ENCODE measurements around the gene MRPS11. TPM values are rescaled to one million over a fixed set of nuclear protein-coding genes. Genes with fewer than 3 reads are reported as not detected.

The MRPS11 gene
- total RNA-seq, 2 donors from 2014 or later = 66.6 to 66.9 TPM

- Mint-ChIP-seq H3K27me3 (ENCODE audit: low read depth) (no peaks in the 10 kb centered on the region), H3K9me3 (no peaks in the 10 kb centered on the region), H3K36me3 (ENCODE audit: insufficient read depth in 2 of 2) (no peaks in the 10 kb centered on the region), H3K27ac (no peak overlapping the region), H3K4me3 (no peak overlapping the region), H3K4me1 (ENCODE audit: low read depth) (no peaks in the 10 kb centered on the region)
- ATAC-seq (replicated peaks in 1 of 2) = no peak
- no peak for DNase-seq
These were observed 19.8 kb downstream of the MRPS11 start for GRCh38 chr15:88487178-88487795.

GRCh38 chr15:88487796-88488523, 20.5 kb downstream of the MRPS11 start:
- no peaks in the 10 kb centered on the region for H3K9me3 Mint-ChIP-seq
- ATAC-seq (replicated peaks in 1 of 2) = no peak
- no peak for DNase-seq
- H3K4me1 Mint-ChIP-seq (ENCODE audit: low read depth) = no peaks in the 10 kb centered on the region
- no peak overlapping the region for H3K4me3 Mint-ChIP-seq
- no peak overlapping the region for H3K27ac Mint-ChIP-seq
- no peaks in the 10 kb centered on the region for H3K27me3 Mint-ChIP-seq (ENCODE audit: low read depth)
- no peaks in the 10 kb centered on the region for H3K36me3 Mint-ChIP-seq (ENCODE audit: insufficient read depth in 2 of 2)

GRCh38 chr15:88489321-88489720, 21.8 kb downstream of the MRPS11 start:
- H3K27ac Mint-ChIP-seq = no peak overlapping the region
- H3K4me3 Mint-ChIP-seq = no peak overlapping the region

GRCh38 chr15:88490036-88490435, 22.5 kb downstream of the MRPS11 start:
- Mint-ChIP-seq H3K4me1 (ENCODE audit: low read depth) (no peaks in the 10 kb centered on the region), H3K9me3 (no peaks in the 10 kb centered on the region), H3K27me3 (ENCODE audit: low read depth) (no peaks in the 10 kb centered on the region), H3K27ac (no peak overlapping the region), H3K36me3 (ENCODE audit: insufficient read depth in 2 of 2) (no peaks in the 10 kb centered on the region), H3K4me3 (no peak overlapping the region)
- ATAC-seq (replicated peaks in 1 of 2) = no peak
- DNase-seq = no peak

More at GRCh38 chr15:88489321-88489720, 21.8 kb downstream of the MRPS11 start:
- H3K4me1 Mint-ChIP-seq (ENCODE audit: low read depth) = no peaks in the 10 kb centered on the region
- ATAC-seq (replicated peaks in 1 of 2) = no peak
- H3K27me3 Mint-ChIP-seq (ENCODE audit: low read depth) = no peaks in the 10 kb centered on the region
- H3K36me3 Mint-ChIP-seq (ENCODE audit: insufficient read depth in 2 of 2) = no peaks in the 10 kb centered on the region
- no peak for DNase-seq
- no peaks in the 10 kb centered on the region for H3K9me3 Mint-ChIP-seq

- no peaks in the 10 kb centered on the region for H3K27me3 Mint-ChIP-seq (ENCODE audit: low read depth)
- no peak for ATAC-seq (replicated peaks in 1 of 2)
These were observed 23.6 kb downstream of the MRPS11 start for GRCh38 chr15:88491158-88491557.

GRCh38 chr15:88493844-88494243, 26.3 kb downstream of the MRPS11 start:
- Mint-ChIP-seq H3K27ac (no peak overlapping the region), H3K9me3 (no peaks in the 10 kb centered on the region), H3K4me1 (ENCODE audit: low read depth) (no peaks in the 10 kb centered on the region), H3K36me3 (ENCODE audit: insufficient read depth in 2 of 2) (no peaks in the 10 kb centered on the region), H3K27me3 (ENCODE audit: low read depth) (no peaks in the 10 kb centered on the region), H3K4me3 (no peak overlapping the region)
- ATAC-seq (replicated peaks in 1 of 2) (no peak), DNase-seq (no peak)

More at GRCh38 chr15:88491158-88491557, 23.6 kb downstream of the MRPS11 start:
- no peaks in the 10 kb centered on the region for H3K9me3 Mint-ChIP-seq
- H3K4me1 Mint-ChIP-seq (ENCODE audit: low read depth) = no peaks in the 10 kb centered on the region
- no peaks in the 10 kb centered on the region for H3K36me3 Mint-ChIP-seq (ENCODE audit: insufficient read depth in 2 of 2)
- H3K4me3 Mint-ChIP-seq = no peak overlapping the region
- H3K27ac Mint-ChIP-seq = no peak overlapping the region
- no peak for DNase-seq

GRCh38 chr15:88497109-88497765, 29.7 kb downstream of the MRPS11 start:
- ATAC-seq (replicated peaks in 1 of 2) (no peak), DNase-seq (no peak)
- no peaks in the 10 kb centered on the region for H3K9me3 Mint-ChIP-seq
- H3K36me3 Mint-ChIP-seq (ENCODE audit: insufficient read depth in 2 of 2) = no peaks in the 10 kb centered on the region
- H3K27me3 Mint-ChIP-seq (ENCODE audit: low read depth) = no peaks in the 10 kb centered on the region
- no peaks in the 10 kb centered on the region for H3K4me1 Mint-ChIP-seq (ENCODE audit: low read depth)
- H3K27ac Mint-ChIP-seq = no peak overlapping the region
- no peak overlapping the region for H3K4me3 Mint-ChIP-seq

GRCh38 chr15:88498996-88499395, 31.5 kb downstream of the MRPS11 start:
- ATAC-seq (replicated peaks in 1 of 2) (no peak), DNase-seq (no peak)
- H3K9me3 Mint-ChIP-seq = no peaks in the 10 kb centered on the region
- no peak overlapping the region for H3K4me3 Mint-ChIP-seq
- H3K4me1 Mint-ChIP-seq (ENCODE audit: low read depth) = no peaks in the 10 kb centered on the region
- H3K27ac Mint-ChIP-seq = no peak overlapping the region
- H3K27me3 Mint-ChIP-seq (ENCODE audit: low read depth) = no peaks in the 10 kb centered on the region
- H3K36me3 Mint-ChIP-seq (ENCODE audit: insufficient read depth in 2 of 2) = no peaks in the 10 kb centered on the region

GRCh38 chr15:88504445-88504844, 36.9 kb downstream of the MRPS11 start:
- Mint-ChIP-seq H3K9me3 (no peaks in the 10 kb centered on the region), H3K36me3 (ENCODE audit: insufficient read depth in 2 of 2) (peaks cover 0 to 4% of the 10 kb centered on the region in 2 donors)

GRCh38 chr15:88505721-88506120, 38.2 kb downstream of the MRPS11 start:
- ATAC-seq (replicated peaks in 1 of 2) (no peak), DNase-seq (no peak)
- no peaks in the 10 kb centered on the region for H3K27me3 Mint-ChIP-seq (ENCODE audit: low read depth)
- H3K4me3 Mint-ChIP-seq = no peak overlapping the region
- H3K27ac Mint-ChIP-seq = no peak overlapping the region
- peaks cover 7% of the 10 kb centered on the region for H3K4me1 Mint-ChIP-seq (ENCODE audit: low read depth)
- H3K36me3 Mint-ChIP-seq (ENCODE audit: insufficient read depth in 2 of 2) = peaks cover 0 to 4% of the 10 kb centered on the region in 2 donors
- no peaks in the 10 kb centered on the region for H3K9me3 Mint-ChIP-seq

More at GRCh38 chr15:88504445-88504844, 36.9 kb downstream of the MRPS11 start:
- ATAC-seq (replicated peaks in 1 of 2) = no peak
- no peaks in the 10 kb centered on the region for H3K27me3 Mint-ChIP-seq (ENCODE audit: low read depth)
- DNase-seq = no peak
- H3K4me1 Mint-ChIP-seq (ENCODE audit: low read depth) = no peaks in the 10 kb centered on the region
- no peak overlapping the region for H3K27ac Mint-ChIP-seq
- H3K4me3 Mint-ChIP-seq = no peak overlapping the region

- no peaks in the 10 kb centered on the region for H3K27me3 Mint-ChIP-seq (ENCODE audit: low read depth)
- DNase-seq (no peak), ATAC-seq (replicated peaks in 1 of 2) (no peak)
- H3K9me3 Mint-ChIP-seq = no peaks in the 10 kb centered on the region
- H3K27ac Mint-ChIP-seq = no peak overlapping the region
- peaks cover 7% of the 10 kb centered on the region for H3K4me1 Mint-ChIP-seq (ENCODE audit: low read depth)
- H3K4me3 Mint-ChIP-seq = no peak overlapping the region
- H3K36me3 Mint-ChIP-seq (ENCODE audit: insufficient read depth in 2 of 2) = peaks cover 0 to 4% of the 10 kb centered on the region in 2 donors
These were observed 39.1 kb downstream of the MRPS11 start for GRCh38 chr15:88506628-88507027.

GRCh38 chr15:88509321-88509720, 41.8 kb downstream of the MRPS11 start:
- ATAC-seq (replicated peaks in 1 of 2) (no peak), DNase-seq (no peak)
- peaks cover 7% of the 10 kb centered on the region for H3K4me1 Mint-ChIP-seq (ENCODE audit: low read depth)
- no peaks in the 10 kb centered on the region for H3K27me3 Mint-ChIP-seq (ENCODE audit: low read depth)
- H3K4me3 Mint-ChIP-seq = no peak overlapping the region
- peaks cover 0 to 4% of the 10 kb centered on the region in 2 donors for H3K36me3 Mint-ChIP-seq (ENCODE audit: insufficient read depth in 2 of 2)
- H3K27ac Mint-ChIP-seq = no peak overlapping the region
- H3K9me3 Mint-ChIP-seq = no peaks in the 10 kb centered on the region

- Mint-ChIP-seq H3K27ac (no peak overlapping the region), H3K4me3 (no peak overlapping the region), H3K9me3 (no peaks in the 10 kb centered on the region), H3K27me3 (ENCODE audit: low read depth) (no peaks in the 10 kb centered on the region), H3K4me1 (ENCODE audit: low read depth) (peaks cover 7% of the 10 kb centered on the region), H3K36me3 (ENCODE audit: insufficient read depth in 2 of 2) (peaks cover 0 to 2% of the 10 kb centered on the region in 2 donors)
- peak in 1 of 2 donors; percentile 57 for ATAC-seq (replicated peaks in 1 of 2)
- no peak for DNase-seq
These were observed 42.5 kb downstream of the MRPS11 start for GRCh38 chr15:88509964-88510363.
